ENCODE measurements around the gene SSC5D. TPM values are rescaled to one million over a fixed set of nuclear protein-coding genes. Genes with fewer than 3 reads are reported as not detected.

SSC5D gene
- total and polyA plus RNA-seq, 9 of the 15 experiments (the other 6 are each of a cell fraction or from before 2014, with no cell fraction given), result 0.04 to 0.71 (median 0.14) TPM; not detected in 2

DNA sequence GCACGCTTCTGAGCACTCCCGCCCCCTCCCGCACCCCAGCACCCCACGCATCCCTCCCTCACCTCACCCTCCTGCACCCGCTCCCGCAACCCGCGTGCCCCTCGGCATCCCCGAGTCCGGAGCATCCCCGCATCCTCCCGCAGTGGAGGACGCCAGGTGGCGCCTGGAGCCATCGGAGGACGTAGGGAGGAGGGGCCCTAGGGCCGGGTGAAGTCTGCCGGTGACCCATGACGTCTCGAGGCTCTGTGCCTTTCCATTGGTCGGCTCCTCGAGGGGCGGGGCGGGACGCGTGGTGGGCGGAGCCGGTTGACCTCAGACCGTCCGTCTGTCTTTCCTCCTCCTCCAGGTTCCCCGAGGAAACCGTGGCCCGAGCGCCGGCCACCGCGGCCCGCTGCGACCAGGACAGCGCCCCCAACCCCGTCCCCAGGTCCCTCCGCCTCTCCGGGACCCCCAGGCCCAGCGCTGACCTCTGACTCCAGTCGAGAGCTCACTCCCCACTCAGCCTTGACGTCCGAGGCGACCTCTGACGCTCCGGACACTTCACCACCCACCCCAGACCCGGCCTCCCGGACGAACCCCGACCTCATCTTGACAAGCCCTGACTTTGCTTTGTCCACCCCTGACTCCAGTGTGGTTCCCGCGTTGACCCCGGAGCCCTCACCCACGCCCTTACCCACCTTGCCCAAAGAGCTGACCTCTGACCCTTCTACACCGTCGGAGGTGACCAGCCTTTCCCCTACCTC, 28.8 kb downstream of the SSC5D start (continued):
- TF ChIP-seq, protein P1, sequence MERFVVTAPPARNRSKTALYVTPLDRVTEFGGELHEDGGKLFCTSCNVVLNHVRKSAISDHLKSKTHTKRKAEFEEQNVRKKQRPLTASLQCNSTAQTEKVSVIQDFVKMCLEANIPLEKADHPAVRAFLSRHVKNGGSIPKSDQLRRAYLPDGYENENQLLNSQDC (CRISPR knock-in tag; IDR thresholded peaks at IDR 0.05), result no peak
- TF ChIP-seq L3MBTL2 (IDR thresholded peaks at IDR 0.05), result peak; percentile 31; the same call in 1 of the 2 replicates
- no peak for TF ChIP-seq ILK (tag; IDR thresholded peaks at IDR 0.05; ENCODE audit: borderline replicate concordance, low read depth)
- TF ChIP-seq, protein P2, sequence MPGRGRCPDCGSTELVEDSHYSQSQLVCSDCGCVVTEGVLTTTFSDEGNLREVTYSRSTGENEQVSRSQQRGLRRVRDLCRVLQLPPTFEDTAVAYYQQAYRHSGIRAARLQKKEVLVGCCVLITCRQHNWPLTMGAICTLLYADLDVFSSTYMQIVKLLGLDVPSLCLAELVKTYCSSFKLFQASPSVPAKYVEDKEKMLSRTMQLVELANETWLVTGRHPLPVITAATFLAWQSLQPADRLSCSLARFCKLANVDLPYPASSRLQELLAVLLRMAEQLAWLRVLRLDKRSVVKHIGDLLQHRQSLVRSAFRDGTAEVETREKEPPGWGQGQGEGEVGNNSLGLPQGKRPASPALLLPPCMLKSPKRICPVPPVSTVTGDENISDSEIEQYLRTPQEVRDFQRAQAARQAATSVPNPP (IDR thresholded peaks at IDR 0.05; ENCODE audit: borderline replicate concordance, insufficient read depth, insufficient read length), result no peak
- no peak for TF ChIP-seq SAFB2 (IDR thresholded peaks at IDR 0.05; ENCODE audit: borderline replicate concordance, low read depth, low read length, severe bottlenecking)
- TF ChIP-seq, protein P3, sequence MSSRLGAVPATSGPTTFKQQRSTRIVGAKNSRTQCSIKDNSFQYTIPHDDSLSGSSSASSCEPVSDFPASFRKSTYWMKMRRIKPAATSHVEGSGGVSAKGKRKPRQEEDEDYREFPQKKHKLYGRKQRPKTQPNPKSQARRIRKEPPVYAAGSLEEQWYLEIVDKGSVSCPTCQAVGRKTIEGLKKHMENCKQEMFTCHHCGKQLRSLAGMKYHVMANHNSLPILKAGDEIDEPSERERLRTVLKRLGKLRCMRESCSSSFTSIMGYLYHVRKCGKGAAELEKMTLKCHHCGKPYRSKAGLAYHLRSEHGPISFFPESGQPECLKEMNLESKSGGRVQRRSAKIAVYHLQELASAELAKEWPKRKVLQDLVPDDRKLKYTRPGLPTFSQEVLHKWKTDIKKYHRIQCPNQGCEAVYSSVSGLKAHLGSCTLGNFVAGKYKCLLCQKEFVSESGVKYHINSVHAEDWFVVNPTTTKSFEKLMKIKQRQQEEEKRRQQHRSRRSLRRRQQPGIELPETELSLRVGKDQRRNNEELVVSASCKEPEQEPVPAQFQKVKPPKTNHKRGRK (tag; IDR thresholded peaks at IDR 0.05), result no peak
- peak; percentile 82; the same call in 1 of the 2 replicates for TF ChIP-seq MBD2 (IDR thresholded peaks at IDR 0.05; ENCODE audit: borderline replicate concordance, low read depth)
- TF ChIP-seq CBX5 (IDR thresholded peaks at IDR 0.05; ENCODE audit: borderline replicate concordance, low read depth), result peak; percentile 53; the same call in 1 of the 2 replicates
- TF ChIP-seq, protein P4, sequence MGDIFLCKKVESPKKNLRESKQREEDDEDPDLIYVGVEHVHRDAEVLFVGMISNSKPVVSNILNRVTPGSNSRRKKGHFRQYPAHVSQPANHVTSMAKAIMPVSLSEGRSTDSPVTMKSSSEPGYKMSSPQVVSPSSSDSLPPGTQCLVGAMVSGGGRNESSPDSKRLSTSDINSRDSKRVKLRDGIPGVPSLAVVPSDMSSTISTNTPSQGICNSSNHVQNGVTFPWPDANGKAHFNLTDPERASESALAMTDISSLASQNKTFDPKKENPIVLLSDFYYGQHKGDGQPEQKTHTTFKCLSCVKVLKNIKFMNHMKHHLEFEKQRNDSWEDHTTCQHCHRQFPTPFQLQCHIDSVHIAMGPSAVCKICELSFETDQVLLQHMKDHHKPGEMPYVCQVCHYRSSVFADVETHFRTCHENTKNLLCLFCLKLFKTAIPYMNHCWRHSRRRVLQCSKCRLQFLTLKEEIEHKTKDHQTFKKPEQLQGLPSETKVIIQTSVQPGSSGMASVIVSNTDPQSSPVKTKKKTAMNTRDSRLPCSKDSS (IDR thresholded peaks at IDR 0.05; ENCODE audit: low read depth, partially characterized antibody), result no peak
- TF ChIP-seq CHD2 (IDR thresholded peaks at IDR 0.05; ENCODE audit: low read depth, low read length), result peak; percentile 61
- peak; percentile 86 for TF ChIP-seq BHLHE40 (IDR thresholded peaks at IDR 0.05; ENCODE audit: low read length)
- TF ChIP-seq, protein P5, sequence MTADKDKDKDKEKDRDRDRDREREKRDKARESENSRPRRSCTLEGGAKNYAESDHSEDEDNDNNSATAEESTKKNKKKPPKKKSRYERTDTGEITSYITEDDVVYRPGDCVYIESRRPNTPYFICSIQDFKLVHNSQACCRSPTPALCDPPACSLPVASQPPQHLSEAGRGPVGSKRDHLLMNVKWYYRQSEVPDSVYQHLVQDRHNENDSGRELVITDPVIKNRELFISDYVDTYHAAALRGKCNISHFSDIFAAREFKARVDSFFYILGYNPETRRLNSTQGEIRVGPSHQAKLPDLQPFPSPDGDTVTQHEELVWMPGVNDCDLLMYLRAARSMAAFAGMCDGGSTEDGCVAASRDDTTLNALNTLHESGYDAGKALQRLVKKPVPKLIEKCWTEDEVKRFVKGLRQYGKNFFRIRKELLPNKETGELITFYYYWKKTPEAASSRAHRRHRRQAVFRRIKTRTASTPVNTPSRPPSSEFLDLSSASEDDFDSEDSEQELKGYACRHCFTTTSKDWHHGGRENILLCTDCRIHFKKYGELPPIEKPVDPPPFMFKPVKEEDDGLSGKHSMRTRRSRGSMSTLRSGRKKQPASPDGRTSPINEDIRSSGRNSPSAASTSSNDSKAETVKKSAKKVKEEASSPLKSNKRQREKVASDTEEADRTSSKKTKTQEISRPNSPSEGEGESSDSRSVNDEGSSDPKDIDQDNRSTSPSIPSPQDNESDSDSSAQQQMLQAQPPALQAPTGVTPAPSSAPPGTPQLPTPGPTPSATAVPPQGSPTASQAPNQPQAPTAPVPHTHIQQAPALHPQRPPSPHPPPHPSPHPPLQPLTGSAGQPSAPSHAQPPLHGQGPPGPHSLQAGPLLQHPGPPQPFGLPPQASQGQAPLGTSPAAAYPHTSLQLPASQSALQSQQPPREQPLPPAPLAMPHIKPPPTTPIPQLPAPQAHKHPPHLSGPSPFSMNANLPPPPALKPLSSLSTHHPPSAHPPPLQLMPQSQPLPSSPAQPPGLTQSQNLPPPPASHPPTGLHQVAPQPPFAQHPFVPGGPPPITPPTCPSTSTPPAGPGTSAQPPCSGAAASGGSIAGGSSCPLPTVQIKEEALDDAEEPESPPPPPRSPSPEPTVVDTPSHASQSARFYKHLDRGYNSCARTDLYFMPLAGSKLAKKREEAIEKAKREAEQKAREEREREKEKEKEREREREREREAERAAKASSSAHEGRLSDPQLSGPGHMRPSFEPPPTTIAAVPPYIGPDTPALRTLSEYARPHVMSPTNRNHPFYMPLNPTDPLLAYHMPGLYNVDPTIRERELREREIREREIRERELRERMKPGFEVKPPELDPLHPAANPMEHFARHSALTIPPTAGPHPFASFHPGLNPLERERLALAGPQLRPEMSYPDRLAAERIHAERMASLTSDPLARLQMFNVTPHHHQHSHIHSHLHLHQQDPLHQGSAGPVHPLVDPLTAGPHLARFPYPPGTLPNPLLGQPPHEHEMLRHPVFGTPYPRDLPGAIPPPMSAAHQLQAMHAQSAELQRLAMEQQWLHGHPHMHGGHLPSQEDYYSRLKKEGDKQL (CRISPR knock-in tag; IDR thresholded peaks at IDR 0.05; ENCODE audit: borderline replicate concordance), result no peak
